ENCODE data around the gene TLCD4. TPM values are rescaled to one million over a fixed set of nuclear protein-coding genes. Genes with fewer than 3 reads are reported as not detected.

Gene TLCD4
- total RNA-seq, 1 experiment from 2014 or later: 12.1 TPM

DNA sequence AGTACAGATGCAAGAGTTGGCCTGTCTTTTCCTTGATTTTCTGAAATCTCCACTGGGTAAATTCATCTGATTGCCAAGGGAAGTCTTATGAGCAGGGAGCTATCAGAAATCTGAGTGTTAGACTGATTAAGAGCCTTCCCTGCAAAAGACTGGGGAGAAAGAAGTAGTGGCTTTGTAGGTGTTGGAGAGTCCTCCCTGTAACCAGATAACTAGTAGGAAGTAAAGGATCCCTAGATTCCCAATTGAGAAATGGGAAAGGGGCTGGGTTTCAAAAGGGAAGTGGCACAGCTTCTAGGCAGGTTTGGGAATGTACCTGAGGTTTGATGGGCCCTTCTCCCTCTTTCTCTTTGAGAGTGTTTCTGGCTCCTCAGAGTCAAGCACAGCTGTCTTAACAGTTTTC, 2.1 kb downstream of the TLCD4 start:
- H3K36me3 ChIP-seq (ENCODE audit: control insufficient read depth in 1 of 2, insufficient read depth in 2 of 2, low read length in 2 of 2): no peaks in the 10 kb centered on the region
- H3K4me2 ChIP-seq (ENCODE audit: low read length): no peak overlapping the region
- no peaks in the 10 kb centered on the region for H4K20me1 ChIP-seq (ENCODE audit: insufficient read depth)
- intact Hi-C loops (cut with micrococcal nuclease): no loop called here
- H3K4me1 ChIP-seq (ENCODE audit: control insufficient read depth in 1 of 2, insufficient read depth in 2 of 2, low read length in 2 of 2): peaks cover 7 to 18% of the 10 kb centered on the region in 2 experiments; a peak in 3 of 4 replicates
- no peak overlapping the region for H2AFZ ChIP-seq (ENCODE audit: low read depth, low read length, poor library complexity, severe bottlenecking)
- TF ChIP-seq, protein P1, sequence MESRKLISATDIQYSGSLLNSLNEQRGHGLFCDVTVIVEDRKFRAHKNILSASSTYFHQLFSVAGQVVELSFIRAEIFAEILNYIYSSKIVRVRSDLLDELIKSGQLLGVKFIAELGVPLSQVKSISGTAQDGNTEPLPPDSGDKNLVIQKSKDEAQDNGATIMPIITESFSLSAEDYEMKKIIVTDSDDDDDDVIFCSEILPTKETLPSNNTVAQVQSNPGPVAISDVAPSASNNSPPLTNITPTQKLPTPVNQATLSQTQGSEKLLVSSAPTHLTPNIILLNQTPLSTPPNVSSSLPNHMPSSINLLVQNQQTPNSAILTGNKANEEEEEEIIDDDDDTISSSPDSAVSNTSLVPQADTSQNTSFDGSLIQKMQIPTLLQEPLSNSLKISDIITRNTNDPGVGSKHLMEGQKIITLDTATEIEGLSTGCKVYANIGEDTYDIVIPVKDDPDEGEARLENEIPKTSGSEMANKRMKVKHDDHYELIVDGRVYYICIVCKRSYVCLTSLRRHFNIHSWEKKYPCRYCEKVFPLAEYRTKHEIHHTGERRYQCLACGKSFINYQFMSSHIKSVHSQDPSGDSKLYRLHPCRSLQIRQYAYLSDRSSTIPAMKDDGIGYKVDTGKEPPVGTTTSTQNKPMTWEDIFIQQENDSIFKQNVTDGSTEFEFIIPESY (IDR thresholded peaks at IDR 0.05; ENCODE audit: extremely low read depth, insufficient replicate concordance, low read length): no peak
- TF ChIP-seq CEBPB (IDR thresholded peaks at IDR 0.05; ENCODE audit: low read depth) (no peak), POLR2A (IDR thresholded peaks at IDR 0.05; ENCODE audit: borderline replicate concordance, extremely low read depth, insufficient read depth, insufficient read length) (no peak), CTCF (IDR thresholded peaks at IDR 0.05 in 2 of 3, conservative IDR thresholded peaks at IDR 0.05 in 1 of 3; ENCODE audit: borderline replicate concordance in 1 of 3, insufficient read depth in 1 of 3, low read depth in 2 of 3, low read length in 2 of 3) (no peak), POLR2AphosphoS5 (IDR thresholded peaks at IDR 0.05; ENCODE audit: low read depth, low read length) (no peak), RAD21 (IDR thresholded peaks at IDR 0.05; ENCODE audit: low read depth) (no peak), EGR1 (IDR thresholded peaks at IDR 0.05; ENCODE audit: low read depth) (no peak)
- H3K9me2 ChIP-seq (ENCODE audit: insufficient read depth): no peaks in the 10 kb centered on the region
- H3K9ac ChIP-seq (ENCODE audit: low read length): no peak overlapping the region
- no peak overlapping the region for H3K27ac ChIP-seq (ENCODE audit: low read depth, low read length)
- no TSS peak for BruUV-seq (replicated peaks)
- no peak for DNase-seq (ENCODE audit: low read depth, low spot score)
- ATAC-seq: no peak
- CTCF ChIA-PET: no interaction called here
- RAD21 ChIA-PET (ENCODE audit: low non-redundant PET in 1 of 2, low total read pairs in 2 of 2, uncharacterized antibody in 2 of 2, unreplicated experiment in 2 of 2): no interaction called here
- H3K27me3 ChIP-seq (ENCODE audit: insufficient read depth, low read length): no peaks in the 10 kb centered on the region
- H3K4me3 ChIP-seq (replicated peaks in 1 of 2; ENCODE audit: low read depth in 1 of 2, low read length in 2 of 2): no peak overlapping the region
- H3K9me3 ChIP-seq (ENCODE audit: control insufficient read depth in 1 of 2, insufficient read depth in 1 of 2, low read depth in 1 of 2, low read length in 2 of 2): no peaks in the 10 kb centered on the region
- H3K79me2 ChIP-seq (ENCODE audit: insufficient read depth, low read length): peaks cover 5% of the 10 kb centered on the region; the same call in 1 of the 2 replicates
- POLR2A ChIA-PET: no interaction called here
